AG09319 (cell line): Measurements from ENCODE around the gene CCDC33.

Source experiments
- DNase-seq: peaks from one replicate; pipeline ENCODE4 v3.0.0-alpha.2; 2010; ENCODE audit warnings: low read depth; ENCODE audit errors: extremely low read depth
- TF ChIP-seq, protein P1 (sequence below): IDR thresholded peaks from 2 replicates; pipeline ENCODE4 v1.5.1; 2011; ENCODE audit warnings: low read depth, mild to moderate bottlenecking, inconsistent platforms, low read length, moderate library complexity

Gene CCDC33

DNA sequence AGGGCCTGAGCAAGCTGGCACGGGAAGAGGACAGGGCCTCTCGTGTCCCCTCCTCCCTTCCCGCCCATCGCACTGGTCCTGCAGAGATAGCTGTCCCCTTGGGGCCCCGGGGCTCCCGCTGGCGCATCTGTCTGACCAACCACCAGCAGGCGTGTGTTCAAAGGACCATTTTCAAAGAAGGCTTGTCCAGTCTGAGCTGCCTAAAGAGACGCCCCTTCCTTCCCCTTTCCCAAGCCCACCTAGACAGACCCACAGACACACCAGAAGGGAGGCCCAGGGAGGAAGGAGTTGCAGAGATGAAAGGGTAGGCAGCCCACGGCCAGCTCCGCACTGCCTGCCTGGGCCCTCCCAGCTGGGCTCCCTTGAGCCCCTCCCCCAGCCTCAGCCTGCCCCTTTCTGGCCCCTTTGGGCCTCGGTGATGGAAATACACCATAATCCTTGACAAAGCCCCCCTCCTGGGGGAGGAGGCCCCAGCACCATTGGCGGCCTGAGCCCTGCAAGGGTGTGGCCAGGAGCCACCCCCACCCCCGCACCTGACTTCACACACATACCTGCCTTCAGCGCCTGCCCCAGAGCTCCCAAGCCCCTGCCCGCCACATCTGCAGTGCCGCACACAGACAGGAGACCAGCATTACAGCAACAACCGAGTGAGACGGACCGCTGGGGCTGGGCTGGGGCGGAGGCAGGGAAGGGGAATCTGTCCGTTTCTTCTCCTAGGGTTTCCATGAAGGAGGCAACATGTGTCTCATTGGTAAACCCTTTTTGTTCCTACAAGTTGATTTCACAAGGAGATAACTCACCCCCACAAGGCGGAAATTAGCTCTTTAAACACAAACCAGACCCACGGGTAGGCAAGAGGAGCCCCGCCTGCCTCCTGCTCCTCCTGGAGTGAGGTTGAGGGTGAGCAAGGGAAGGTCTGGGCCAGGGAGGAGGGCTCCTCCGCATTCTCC, 33.4 kb upstream of the CCDC33 start, which contains the start of gene STRA6:
STRA6 (minus strand) TSS at position 336 of the 950 bp plus-strand sequence. CDS start 520 bp downstream, outside the sequence.
- TF ChIP-seq, protein P1, sequence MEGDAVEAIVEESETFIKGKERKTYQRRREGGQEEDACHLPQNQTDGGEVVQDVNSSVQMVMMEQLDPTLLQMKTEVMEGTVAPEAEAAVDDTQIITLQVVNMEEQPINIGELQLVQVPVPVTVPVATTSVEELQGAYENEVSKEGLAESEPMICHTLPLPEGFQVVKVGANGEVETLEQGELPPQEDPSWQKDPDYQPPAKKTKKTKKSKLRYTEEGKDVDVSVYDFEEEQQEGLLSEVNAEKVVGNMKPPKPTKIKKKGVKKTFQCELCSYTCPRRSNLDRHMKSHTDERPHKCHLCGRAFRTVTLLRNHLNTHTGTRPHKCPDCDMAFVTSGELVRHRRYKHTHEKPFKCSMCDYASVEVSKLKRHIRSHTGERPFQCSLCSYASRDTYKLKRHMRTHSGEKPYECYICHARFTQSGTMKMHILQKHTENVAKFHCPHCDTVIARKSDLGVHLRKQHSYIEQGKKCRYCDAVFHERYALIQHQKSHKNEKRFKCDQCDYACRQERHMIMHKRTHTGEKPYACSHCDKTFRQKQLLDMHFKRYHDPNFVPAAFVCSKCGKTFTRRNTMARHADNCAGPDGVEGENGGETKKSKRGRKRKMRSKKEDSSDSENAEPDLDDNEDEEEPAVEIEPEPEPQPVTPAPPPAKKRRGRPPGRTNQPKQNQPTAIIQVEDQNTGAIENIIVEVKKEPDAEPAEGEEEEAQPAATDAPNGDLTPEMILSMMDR: no peak
- DNase-seq: no peak

DNA sequence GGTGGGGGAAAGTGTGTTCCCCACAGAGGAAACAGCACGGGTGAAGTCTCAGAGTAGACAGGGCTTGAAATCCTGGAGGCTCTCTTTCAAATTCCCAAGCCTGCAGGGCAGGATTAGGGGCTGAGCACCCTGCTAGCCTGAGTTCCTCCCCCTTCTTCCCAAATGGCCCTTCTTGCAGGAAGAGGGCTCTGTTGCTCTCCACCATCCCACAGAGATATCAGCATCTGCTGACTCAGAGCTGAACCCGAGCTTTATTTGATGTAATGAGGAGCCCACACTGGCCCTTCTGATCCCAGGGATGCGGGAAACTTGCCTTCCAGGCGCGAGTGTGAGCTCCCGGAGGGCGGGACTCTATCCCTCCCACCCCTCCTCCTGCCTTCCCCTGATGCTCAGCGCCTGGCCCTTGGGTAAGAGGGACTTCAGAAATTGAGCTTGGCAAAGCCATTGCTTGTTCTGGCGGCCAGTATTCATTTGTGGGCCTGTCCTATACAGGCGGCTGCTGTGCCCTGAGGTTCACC, 32.2 kb upstream of the CCDC33 start:
- DNase-seq: peak; percentile 58
- TF ChIP-seq, protein P1: peak; percentile 16

- DNase-seq: no peak
- TF ChIP-seq, protein P1: no peak
Measured at GRCh38 chr15:74205582-74205947, 30.6 kb upstream of the CCDC33 start.

DNA sequence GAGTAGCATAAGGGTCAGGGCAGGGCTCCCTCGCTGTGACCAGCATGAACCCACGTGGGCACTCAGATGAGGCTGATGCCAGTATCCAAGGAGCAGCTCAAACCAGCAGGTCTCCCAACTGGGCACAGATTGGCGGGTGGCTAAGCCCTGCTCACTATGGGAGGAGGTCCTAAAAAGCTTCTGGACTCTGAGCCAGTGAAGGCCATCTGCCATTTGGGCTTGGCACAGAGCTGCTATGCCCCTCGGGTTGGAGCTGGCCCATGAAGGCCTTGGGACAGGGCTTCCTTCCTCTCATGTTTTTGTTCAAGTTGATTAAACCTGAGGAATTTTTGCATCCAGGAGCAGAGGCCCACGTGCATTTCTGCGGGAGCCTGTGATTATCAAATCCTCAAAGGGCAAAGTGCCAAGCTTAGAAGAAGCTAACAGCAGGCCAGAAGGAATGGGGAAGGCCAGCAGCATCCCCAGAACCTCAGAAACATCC, 29.3 kb upstream of the CCDC33 start:
- TF ChIP-seq, protein P1: no peak
- peak; percentile 50 for DNase-seq

DNA sequence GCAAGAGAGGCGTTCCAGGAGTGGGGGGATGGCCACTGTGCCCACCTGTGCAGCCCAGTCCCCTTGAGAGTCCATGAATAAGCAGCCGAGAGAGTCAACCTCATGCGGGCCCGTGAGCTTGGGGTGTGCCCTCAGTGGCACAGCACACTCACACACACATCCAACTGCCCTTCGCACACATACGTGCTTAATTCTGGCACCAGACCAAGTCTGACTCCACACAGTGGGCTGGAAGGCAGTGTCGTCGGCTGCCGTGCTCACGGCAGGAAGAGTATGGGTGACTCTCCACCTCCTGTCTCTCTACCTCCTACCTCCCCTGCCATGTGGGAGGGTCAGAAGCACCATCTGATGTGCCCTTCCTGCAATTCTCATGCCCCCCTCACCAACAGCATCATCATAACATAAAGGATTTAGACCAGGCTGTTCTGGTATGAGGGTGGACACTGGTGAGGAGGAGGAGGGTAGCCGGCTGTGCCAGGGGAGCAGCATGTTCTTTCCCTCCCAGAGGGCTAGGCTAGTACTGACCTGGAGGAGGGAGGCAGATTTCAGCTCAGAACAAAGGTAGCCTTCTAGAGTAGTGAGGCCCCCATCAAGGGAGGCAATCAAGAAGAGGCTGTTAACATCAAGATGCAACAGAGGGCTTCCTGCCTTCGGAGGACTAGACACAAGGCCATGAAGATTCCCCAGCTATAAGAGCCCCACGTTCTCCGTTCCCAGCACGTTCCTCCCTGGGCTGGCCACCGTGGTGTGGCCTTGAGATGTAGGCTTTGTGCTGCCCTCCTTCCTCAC, 28.3 kb upstream of the CCDC33 start:
- TF ChIP-seq, protein P1: no peak
- DNase-seq: no peak

DNA sequence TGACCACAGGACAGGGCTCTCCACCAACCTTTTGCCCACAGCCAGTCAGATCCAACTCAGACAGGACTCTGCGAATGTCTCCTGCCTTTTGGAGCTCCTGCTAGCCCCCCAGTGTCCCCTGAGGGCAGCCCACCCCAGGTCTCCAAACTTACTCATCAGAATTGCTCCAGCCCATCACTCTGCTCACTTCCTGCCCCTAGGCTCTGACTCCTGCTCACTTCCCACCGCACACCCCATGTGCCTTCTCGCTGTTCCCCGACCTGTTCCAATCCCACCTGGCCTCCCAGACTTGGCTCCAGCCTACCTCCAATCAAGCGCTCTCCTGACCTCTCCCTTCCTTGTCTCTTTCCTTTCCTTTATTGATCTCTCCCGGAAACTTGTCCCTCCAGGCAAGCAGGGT, 27.6 kb upstream of the CCDC33 start:
- TF ChIP-seq, protein P1: no peak
- no peak for DNase-seq
